Testis (tissue), 3 donors: Measurements from ENCODE around the gene SOBP. TPM values are rescaled to one million over a fixed set of nuclear protein-coding genes. Genes with fewer than 3 reads are reported as not detected.

Experiments used
- DNase-seq: peaks from one replicate; pipeline ENCODE4 v3.0.0-alpha.2; 2019
- H3K27ac ChIP-seq, 2 donors: fragments of 200-600 bp; sonication (generic); one replicate each; pipeline ENCODE4 v1.5.1; 2019
- H3K27me3 ChIP-seq: fragments of 200-600 bp; sonication (generic); one replicate; pipeline ENCODE4 v1.5.1; 2019
- H3K36me3 ChIP-seq: fragments of 200-600 bp; sonication (generic); one replicate; pipeline ENCODE4 v1.5.1; 2017; ENCODE audit warnings: low read depth; ENCODE audit errors: missing control alignments
- H3K4me1 ChIP-seq: fragments of 200-600 bp; sonication (generic); one replicate; pipeline ENCODE4 v1.5.1; 2019
- H3K4me3 ChIP-seq, 2 donors: fragments of 200-600 bp; sonication (generic); one replicate each; pipeline ENCODE4 v1.5.1; 2017 to 2019
- H3K9me3 ChIP-seq: fragments of 200-600 bp; sonication (generic); one replicate; pipeline ENCODE4 v1.5.1; 2017
- CTCF ChIP-seq, 3 experiments: fragments of 450-650 bp in 2 of 3; fragments of 200-600 bp in 1 of 3; sonication (generic) in 1 of 3; IDR thresholded peaks; one replicate each; pipeline ENCODE4 v1.5.1; 2016 to 2019; ENCODE audit warnings: antibody characterized with exemption in 3 of 3, mild to moderate bottlenecking in 2 of 3, moderate library complexity in 1 of 3
- POLR2A ChIP-seq: fragments of 450-650 bp; IDR thresholded peaks from one replicate; pipeline ENCODE4 v1.6.1; 2017; ENCODE audit warnings: antibody characterized with exemption, mild to moderate bottlenecking, moderate library complexity
- WGBS, 2 donors: methylation state at CpG; one replicate each; pipeline ENCODE4 v1.1.5; 2018; 5-methylcytosine and 5-hydroxymethylcytosine counted together
- intact Hi-C: fragments of 100-400 bp; cut with DNase I; formaldehyde crosslinking; loops from one replicate; pipeline ENCODE4 v1.15.1; 2023; ENCODE audit warnings: low total_unique reads
- polyA plus RNA-seq: library from polyadenylated mRNA; stranded (reverse); fragments of 350-450 nt; fragmentation: Illumina TruSeq; extraction: RNeasy Lipid Tissue Mini Kit (QIAGEN cat#74804); gene quantifications from one replicate; pipeline ENCODE4 v1.2.3, GENCODE V29; 2014; ENCODE audit warnings: low read depth, low replicate concordance; ENCODE audit not compliant: insufficient read depth
- total RNA-seq, 2 donors: library from RNA; depleted of rRNA; stranded (reverse); fragments of >200 nt; gene quantifications; one replicate each; pipeline ENCODE4 v1.2.3, GENCODE V29; 2016

SOBP gene
- total and polyA plus RNA-seq, 3 donors from 2014 or later, result 13.9 to 27.2 (median 17.2) TPM

- Histone ChIP-seq H3K27me3 (no peaks in the 10 kb centered on the region), H3K27ac (no peak overlapping the region), H3K9me3 (no peaks in the 10 kb centered on the region), H3K4me3 (no peak overlapping the region), H3K4me1 (no peaks in the 10 kb centered on the region), H3K36me3 (no peaks in the 10 kb centered on the region)
- DNase-seq, result no peak
- WGBS, 2 donors, result 81 to 89% methylated on average over 6 of the region's 6 CpGs
- intact Hi-C loops, result no loop called here
- TF ChIP-seq CTCF (IDR thresholded peaks at IDR 0.05) (no peak), POLR2A (no peak)
These were observed 83.0 kb downstream of the SOBP start for GRCh38 chr6:107572886-107573285.

GRCh38 chr6:107574856-107575255 is 84.9 kb downstream of the SOBP start:
- H3K9me3 ChIP-seq, result no peaks in the 10 kb centered on the region
- H3K4me3 ChIP-seq, result no peak overlapping the region
- H3K36me3 ChIP-seq, result no peaks in the 10 kb centered on the region
- no peaks in the 10 kb centered on the region for H3K27me3 ChIP-seq
- TF ChIP-seq CTCF (IDR thresholded peaks at IDR 0.05), result no peak
- TF ChIP-seq POLR2A, result no peak
- DNase-seq, result no peak
- H3K27ac ChIP-seq, result no peak overlapping the region
- intact Hi-C loops, result no loop called here
- 91 to 100% methylated on average over 6 of the region's 6 CpGs for WGBS, 2 donors
- no peaks in the 10 kb centered on the region for H3K4me1 ChIP-seq

GRCh38 chr6:107576852-107577251 is 86.9 kb downstream of the SOBP start:
- H3K4me3 ChIP-seq, result no peak overlapping the region
- no peak for DNase-seq
- no peaks in the 10 kb centered on the region for H3K36me3 ChIP-seq
- H3K9me3 ChIP-seq, result no peaks in the 10 kb centered on the region
- TF ChIP-seq POLR2A, result no peak
- TF ChIP-seq CTCF (IDR thresholded peaks at IDR 0.05), result no peak
- intact Hi-C loops, result no loop called here
- 80 to 98% methylated on average over 3 of the region's 3 CpGs for WGBS, 2 donors
- H3K4me1 ChIP-seq, result no peaks in the 10 kb centered on the region
- no peak overlapping the region for H3K27ac ChIP-seq
- H3K27me3 ChIP-seq, result no peaks in the 10 kb centered on the region

- H3K36me3 ChIP-seq, result no peaks in the 10 kb centered on the region
- H3K27me3 ChIP-seq, result no peaks in the 10 kb centered on the region
- DNase-seq, result no peak
- intact Hi-C loops, result no loop called here
- H3K9me3 ChIP-seq, result no peaks in the 10 kb centered on the region
- TF ChIP-seq POLR2A (no peak), CTCF (IDR thresholded peaks at IDR 0.05) (no peak)
- no peaks in the 10 kb centered on the region for H3K4me1 ChIP-seq
- no peak overlapping the region for H3K27ac ChIP-seq
- no peak overlapping the region for H3K4me3 ChIP-seq
- WGBS, 2 donors, result 69 to 78% methylated on average over 6 of the region's 6 CpGs
These were observed 88.9 kb downstream of the SOBP start for GRCh38 chr6:107578642-107579341.

DNA sequence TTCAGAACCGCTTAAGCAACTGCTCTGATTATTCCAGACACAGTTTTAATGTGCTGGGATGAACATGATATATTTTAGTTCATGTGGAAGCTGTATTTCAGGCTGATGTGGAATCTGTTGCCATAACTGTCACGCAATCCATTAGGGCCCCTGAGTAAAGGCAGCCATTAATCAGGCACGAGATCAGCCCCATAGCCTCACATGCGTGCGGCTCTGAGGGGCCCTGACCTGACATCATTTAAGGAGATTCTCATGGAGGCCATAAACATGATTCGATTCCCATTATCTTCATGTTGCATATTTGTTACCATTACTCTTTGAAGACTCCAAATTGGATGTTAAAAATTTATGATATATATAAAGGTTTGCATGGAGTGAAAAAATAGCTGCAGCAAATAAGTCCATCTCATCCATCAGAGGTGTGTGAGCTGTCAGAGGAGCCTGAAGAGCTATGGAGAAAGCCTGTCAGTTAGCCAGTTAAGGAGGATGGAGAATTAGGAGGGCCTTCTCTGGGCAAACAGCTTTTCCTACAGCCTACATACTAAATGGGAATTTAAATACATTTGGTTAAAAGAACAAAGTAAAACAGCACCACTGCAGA is 89.6 kb downstream of the SOBP start:
- Histone ChIP-seq H3K27ac (no peak overlapping the region), H3K9me3 (no peaks in the 10 kb centered on the region), H3K27me3 (no peaks in the 10 kb centered on the region), H3K4me1 (no peaks in the 10 kb centered on the region), H3K36me3 (no peaks in the 10 kb centered on the region), H3K4me3 (no peak overlapping the region)
- no peak for TF ChIP-seq POLR2A
- TF ChIP-seq CTCF (IDR thresholded peaks at IDR 0.05), result no peak
- WGBS, 2 donors, result 90 to 91% methylated on average over 6 of the region's 6 CpGs
- DNase-seq, result no peak
- intact Hi-C loops, result no loop called here
